ENCODE measurements around the gene SPCS1.

The SPCS1 gene

DNA sequence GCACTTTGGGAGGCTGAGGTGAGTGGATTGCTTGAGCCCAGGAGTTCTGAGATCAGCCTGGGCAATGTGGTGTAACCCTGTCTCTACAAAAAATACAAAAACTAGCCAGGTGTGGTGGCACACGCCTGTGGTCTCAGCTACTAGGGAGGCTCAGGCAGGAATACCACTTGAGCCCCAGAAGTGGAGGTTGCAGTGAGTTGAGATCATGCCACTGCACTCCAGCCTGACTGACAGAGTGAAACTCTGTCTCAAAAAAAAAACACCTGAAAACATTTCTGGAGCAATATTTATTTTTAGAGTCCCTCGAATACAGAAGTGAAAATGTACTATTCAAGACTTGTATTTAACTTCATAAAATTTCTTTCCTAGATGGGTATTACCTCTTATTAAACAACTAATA is 4.6 kb downstream of the SPCS1 start:
- CTCF ChIA-PET: no interaction called here
- Histone ChIP-seq H3K4me1 (ENCODE audit: control insufficient read depth, insufficient read depth, low read length) (peaks cover 3% of the 10 kb centered on the region; the same call in 1 of the 2 replicates), H3K4me3 (ENCODE audit: low read depth, low read length) (no peak overlapping the region), H3K9me3 (ENCODE audit: control insufficient read depth, insufficient read depth, low read depth, low read length) (no peaks in the 10 kb centered on the region), H3K36me3 (ENCODE audit: control insufficient read depth in 2 of 2, insufficient read depth in 1 of 2, low read length in 2 of 2) (peaks cover 18 to 38% of the 10 kb centered on the region in 2 experiments), H3K27ac (ENCODE audit: extremely low read depth, low read depth, low read length) (no peak overlapping the region)
- POLR2A ChIA-PET: no interaction called here
- TF ChIP-seq ZNF169 (tag by site-specific recombination; IDR thresholded peaks at IDR 0.05) (no peak), ZBTB8A (tag by site-specific recombination; IDR thresholded peaks at IDR 0.05) (no peak), ZNF114 (tag by site-specific recombination; IDR thresholded peaks at IDR 0.05) (no peak), PRDM4 (tag by site-specific recombination; IDR thresholded peaks at IDR 0.05) (no peak), GLIS2 (tag by site-specific recombination; IDR thresholded peaks at IDR 0.05) (no peak)
- TF ChIP-seq, protein P1, sequence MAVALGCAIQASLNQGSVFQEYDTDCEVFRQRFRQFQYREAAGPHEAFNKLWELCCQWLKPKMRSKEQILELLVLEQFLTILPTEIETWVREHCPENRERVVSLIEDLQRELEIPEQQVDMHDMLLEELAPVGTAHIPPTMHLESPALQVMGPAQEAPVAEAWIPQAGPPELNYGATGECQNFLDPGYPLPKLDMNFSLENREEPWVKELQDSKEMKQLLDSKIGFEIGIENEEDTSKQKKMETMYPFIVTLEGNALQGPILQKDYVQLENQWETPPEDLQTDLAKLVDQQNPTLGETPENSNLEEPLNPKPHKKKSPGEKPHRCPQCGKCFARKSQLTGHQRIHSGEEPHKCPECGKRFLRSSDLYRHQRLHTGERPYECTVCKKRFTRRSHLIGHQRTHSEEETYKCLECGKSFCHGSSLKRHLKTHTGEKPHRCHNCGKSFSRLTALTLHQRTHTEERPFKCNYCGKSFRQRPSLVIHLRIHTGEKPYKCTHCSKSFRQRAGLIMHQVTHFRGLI (tag by site-specific recombination; IDR thresholded peaks at IDR 0.05): no peak
- TF ChIP-seq, protein P2, sequence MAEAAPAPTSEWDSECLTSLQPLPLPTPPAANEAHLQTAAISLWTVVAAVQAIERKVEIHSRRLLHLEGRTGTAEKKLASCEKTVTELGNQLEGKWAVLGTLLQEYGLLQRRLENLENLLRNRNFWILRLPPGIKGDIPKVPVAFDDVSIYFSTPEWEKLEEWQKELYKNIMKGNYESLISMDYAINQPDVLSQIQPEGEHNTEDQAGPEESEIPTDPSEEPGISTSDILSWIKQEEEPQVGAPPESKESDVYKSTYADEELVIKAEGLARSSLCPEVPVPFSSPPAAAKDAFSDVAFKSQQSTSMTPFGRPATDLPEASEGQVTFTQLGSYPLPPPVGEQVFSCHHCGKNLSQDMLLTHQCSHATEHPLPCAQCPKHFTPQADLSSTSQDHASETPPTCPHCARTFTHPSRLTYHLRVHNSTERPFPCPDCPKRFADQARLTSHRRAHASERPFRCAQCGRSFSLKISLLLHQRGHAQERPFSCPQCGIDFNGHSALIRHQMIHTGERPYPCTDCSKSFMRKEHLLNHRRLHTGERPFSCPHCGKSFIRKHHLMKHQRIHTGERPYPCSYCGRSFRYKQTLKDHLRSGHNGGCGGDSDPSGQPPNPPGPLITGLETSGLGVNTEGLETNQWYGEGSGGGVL (tag by site-specific recombination; IDR thresholded peaks at IDR 0.05): no peak

DNA sequence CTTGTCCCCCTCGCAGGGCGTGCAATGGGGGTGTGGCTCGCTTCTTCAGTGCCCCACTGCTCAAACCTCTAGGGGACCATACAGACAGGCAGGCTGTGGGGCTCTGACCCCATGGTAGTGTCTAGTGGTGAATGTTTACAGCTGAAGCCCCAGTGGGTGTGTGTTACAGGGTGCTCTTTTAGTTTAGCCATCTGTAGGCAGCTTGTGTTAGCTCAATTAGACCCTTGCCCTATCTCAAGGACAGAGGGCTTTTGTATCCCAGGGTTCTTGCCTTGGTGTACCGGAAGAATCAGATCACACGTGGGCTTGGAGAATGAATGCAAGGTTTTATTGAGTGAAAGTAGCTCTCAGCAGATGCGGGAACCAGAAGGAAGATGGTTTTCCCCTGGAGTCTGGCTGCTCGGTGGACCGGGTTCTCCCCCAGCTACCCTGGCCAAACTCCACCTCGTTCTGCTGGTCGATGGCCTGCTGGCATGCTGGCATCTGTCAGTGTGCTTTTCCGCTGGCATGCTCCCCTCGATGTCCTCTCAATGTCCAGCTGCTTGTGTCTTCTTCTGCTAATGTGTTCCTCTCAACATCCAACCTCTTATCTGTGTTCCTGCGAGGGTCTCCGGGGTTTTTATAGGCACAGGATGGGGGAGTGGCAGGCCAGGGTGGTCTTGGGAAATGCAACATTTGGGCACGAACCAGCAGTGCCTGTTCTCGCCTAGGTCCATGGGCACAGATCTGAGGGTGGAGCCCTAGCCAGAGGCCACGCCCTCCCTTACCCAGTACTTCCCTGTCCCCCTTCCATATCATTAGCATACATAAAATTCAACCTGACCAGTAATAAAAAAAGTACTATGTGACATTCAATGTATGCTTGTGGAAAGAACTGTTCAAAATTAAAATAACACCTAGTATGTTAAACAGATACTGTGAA is 6.6 kb downstream of the SPCS1 start:
- ChIA-PET POLR2A (interaction anchor here (0.5 kb wide), 1 partner anchor 76 kb away, joined by 3 read pairs; no protein-coding TSS in a partner anchor), CTCF (no interaction called here)
- Histone ChIP-seq H3K4me3 (ENCODE audit: low read depth, low read length) (no peak overlapping the region), H3K4me1 (ENCODE audit: control insufficient read depth, insufficient read depth, low read length) (peaks cover under 1% of the 10 kb centered on the region; the same call in 1 of the 2 replicates), H3K9me3 (ENCODE audit: control insufficient read depth, insufficient read depth, low read depth, low read length) (no peaks in the 10 kb centered on the region), H3K36me3 (ENCODE audit: control insufficient read depth in 2 of 2, insufficient read depth in 1 of 2, low read length in 2 of 2) (peaks cover 18 to 42% of the 10 kb centered on the region in 2 experiments), H3K27ac (ENCODE audit: extremely low read depth, low read depth, low read length) (no peak overlapping the region)
- TF ChIP-seq ZNF239 (tag by site-specific recombination; IDR thresholded peaks at IDR 0.05) (no peak), ZNF501 (tag by site-specific recombination; IDR thresholded peaks at IDR 0.05) (no peak), ZFP41 (tag by site-specific recombination; IDR thresholded peaks at IDR 0.05; ENCODE audit: borderline replicate concordance) (no peak), SCRT1 (tag by site-specific recombination; IDR thresholded peaks at IDR 0.05; ENCODE audit: borderline replicate concordance) (no peak), GLI4 (tag by site-specific recombination; IDR thresholded peaks at IDR 0.05) (no peak), TSHZ1 (tag by site-specific recombination; IDR thresholded peaks at IDR 0.05; ENCODE audit: borderline replicate concordance) (no peak), ZNF785 (tag by site-specific recombination; IDR thresholded peaks at IDR 0.05) (no peak)
- TF ChIP-seq, protein P3, sequence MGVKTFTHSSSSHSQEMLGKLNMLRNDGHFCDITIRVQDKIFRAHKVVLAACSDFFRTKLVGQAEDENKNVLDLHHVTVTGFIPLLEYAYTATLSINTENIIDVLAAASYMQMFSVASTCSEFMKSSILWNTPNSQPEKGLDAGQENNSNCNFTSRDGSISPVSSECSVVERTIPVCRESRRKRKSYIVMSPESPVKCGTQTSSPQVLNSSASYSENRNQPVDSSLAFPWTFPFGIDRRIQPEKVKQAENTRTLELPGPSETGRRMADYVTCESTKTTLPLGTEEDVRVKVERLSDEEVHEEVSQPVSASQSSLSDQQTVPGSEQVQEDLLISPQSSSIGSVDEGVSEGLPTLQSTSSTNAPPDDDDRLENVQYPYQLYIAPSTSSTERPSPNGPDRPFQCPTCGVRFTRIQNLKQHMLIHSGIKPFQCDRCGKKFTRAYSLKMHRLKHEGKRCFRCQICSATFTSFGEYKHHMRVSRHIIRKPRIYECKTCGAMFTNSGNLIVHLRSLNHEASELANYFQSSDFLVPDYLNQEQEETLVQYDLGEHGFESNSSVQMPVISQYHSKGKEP (tag by site-specific recombination; IDR thresholded peaks at IDR 0.05): no peak

All from HEK293 (cell line).